Jurkat, Clone E6-1 (cell line): ENCODE results near the gene SRXN1.

Experiments used
- DNase-seq: peaks from one replicate; pipeline ENCODE4 v3.0.0-alpha.2; 2011; ENCODE audit warnings: low read depth, low spot score
- H3K4me3 ChIP-seq: 2 replicates; pipeline ENCODE4 v1.5.1; 2011; ENCODE audit warnings: mild to moderate bottlenecking, low read length, control low read depth, moderate library complexity

Gene SRXN1

DNA sequence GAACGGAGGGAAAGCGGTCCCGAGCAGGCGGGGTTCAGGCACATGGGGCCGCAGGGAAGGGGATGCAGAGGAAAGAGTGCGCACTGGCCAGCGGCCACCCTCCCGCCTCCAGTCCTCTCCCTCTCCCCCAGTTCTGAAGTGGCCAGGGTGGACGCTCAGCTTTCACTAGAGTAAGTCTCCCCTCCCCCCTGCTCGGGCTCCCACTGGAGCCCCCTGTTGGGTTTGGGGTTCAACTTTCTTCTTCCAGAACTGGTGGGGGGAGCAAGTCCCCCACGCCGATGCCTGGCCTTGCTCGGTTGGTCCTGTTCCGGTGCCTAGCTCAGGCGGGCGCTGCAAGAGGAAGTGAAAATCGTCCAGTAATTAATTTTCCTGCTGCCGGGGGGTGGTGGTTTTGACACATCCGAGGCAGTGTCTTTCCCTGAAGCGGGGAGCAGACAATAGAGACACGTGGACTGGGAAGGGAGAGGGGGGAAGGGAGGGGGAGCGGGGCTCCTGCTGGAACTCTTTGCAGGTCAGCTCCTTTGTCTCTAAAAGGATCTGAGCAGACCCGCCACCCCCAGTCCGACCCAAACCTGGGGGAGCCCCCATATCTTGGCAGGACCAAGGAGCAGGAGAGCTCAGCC, 23.4 kb upstream of the SRXN1 start:
- H3K4me3 ChIP-seq: no peak overlapping the region
- no peak for DNase-seq

DNA sequence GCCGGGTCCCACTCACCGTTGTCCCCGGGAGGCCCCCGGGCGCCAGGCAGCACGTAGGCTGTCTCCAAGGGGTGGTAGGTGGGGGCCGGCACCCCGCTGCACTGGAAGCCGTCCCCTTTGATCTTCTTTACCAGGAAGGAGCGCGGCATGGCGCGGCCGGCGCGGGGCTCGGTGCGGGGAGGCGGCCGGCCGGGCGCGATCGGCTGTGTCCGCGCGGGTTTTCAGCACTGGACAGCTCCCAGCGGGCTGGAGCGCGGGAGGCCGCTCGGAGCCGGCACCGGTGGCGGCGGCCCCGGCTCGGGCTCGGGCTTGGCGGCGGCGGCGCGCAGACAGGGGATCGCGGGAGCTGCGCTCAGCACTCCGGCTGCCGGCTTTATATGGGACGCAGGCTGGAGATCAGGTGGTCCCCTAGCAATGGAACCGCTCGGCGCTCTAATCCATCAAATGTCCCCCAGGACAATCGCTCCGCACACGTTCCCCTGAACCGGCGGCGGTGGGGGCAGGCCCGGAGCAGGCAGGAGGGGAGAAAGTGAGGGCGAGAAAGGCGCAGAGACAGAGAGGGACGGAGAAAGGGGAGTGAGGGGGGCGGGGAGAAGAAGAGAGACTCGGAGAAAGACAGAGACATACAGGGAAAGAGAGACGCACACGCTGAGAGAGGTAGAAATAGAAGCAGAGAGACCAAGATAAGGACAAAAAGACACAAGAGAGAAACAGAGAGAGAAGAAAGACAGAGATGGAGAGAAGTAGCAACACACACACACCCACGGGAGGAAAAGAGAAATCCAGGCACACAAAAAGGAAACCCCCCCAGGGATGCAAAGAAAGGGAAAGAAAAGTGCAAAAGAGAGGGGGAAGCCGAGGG, 22.7 kb upstream of the SRXN1 start, which contains the start of gene SCRT2:
TSS of gene SCRT2 (minus strand) at position 350 of the 862 bp plus-strand sequence. CDS start at position 149, 201 bp downstream.
- DNase-seq: no peak
- no peak within 1 kb of the TSS for H3K4me3 ChIP-seq

DNA sequence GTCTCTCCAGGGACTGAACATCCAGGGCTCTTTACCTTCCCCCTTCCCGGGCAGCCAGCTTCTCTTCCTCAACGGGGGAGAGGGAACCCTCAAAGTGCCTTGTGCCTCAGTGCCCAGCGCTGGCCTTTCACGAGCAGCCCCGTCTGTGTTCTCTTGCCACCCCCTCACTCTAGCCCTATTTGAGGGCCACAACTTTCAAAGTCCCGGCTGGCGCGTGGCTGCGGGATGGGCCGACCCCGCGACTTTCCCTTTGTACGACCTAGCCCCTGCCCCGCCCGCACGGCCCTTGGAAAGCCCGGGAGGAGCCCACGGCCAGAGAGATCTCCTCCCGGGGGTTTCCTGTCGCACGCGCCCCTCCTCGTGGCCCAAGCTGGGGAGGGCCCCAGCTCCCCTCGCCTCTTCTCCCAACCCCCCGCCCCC, 22.0 kb upstream of the SRXN1 start:
- DNase-seq: no peak
- no peak overlapping the region for H3K4me3 ChIP-seq

DNA sequence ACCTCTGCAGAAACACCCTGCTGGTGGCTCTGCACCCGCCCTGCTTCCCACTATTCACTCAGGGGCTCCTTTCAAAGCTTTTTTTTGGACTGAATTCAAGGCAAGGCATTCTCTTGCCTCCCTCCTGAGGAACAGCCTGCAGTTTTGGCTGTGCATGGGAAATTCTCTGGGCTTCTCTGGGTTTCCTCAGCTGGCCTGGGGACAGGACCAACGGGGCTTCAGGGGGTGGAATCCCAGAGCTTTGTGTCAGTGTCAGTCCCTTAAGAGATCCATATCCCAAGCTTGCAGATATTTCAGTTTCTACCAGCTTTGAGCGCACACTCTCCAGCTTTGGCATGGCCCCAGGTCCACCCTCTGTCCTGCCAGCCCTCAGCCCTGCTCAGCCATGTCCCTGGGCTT, 20.6 kb upstream of the SRXN1 start:
- no peak overlapping the region for H3K4me3 ChIP-seq
- no peak for DNase-seq

DNA sequence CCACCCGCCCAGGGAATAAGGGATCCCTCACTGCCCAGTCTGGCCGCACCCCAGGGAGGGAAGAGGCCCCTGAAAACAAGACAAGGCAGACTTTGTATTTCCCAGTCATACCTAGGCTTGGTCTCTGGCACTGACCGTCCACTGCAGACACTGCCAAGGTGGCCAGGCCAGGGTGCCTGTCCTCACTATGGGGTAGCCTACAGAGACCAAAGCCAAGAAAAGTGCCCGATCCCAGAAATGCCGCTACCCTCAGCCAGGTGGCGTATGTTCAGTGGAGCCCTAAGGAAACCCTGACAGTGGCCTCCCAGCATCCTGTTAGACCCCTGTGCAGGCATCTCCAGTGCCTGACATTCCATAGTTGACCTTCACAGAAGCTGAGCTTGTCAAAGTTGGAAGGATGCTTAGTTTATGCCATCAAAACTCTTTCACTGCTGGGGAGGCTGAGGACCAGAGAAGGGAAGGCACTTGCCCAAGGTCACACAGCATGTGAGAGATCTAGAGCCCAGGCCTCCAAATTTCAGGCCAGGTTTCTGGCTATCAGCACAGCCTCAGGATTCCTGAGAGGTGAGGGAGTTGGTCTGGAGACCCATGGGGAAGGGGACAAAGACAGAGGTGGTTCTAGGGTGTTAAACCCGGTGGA, 20.1 kb upstream of the SRXN1 start:
- no peak overlapping the region for H3K4me3 ChIP-seq
- DNase-seq: no peak

DNA sequence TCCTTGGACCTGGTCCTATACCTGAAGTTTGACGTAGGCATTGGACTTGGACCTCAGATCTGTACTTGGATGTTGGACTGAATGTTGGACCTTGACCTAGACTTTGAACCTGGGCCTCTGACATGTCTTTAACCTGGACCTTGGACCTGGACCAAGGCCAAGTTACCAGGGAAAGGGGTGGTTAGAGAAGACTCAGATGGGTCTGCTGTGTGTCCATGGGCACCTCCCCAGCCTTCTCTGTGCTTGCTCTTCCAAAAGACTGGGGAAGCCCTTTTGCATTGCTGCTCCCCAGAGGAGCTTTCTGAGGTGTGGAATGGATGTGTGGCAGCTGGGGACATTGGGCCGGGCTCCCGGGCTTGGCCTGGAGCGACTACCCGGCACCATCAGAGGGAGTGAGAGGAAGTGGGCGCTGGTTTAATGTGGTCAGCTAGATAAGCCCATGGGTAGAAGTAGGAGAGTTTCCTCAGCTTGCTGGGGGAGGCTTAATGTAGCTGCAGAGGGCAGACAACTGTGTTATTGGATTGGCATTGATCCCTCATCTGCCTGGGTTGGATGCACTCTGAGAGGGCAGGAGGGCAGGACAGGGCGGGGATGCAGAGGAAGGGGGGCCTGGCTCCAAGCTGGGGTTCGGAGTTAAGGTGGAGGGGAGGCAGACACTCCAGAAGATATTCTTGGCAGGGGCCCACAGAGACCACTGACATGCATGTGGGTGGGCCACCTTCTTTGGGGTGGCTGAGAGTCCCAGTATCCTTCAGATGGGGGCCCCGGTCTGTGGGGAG, 18.4 kb upstream of the SRXN1 start:
- H3K4me3 ChIP-seq: no peak overlapping the region
- no peak for DNase-seq

DNA sequence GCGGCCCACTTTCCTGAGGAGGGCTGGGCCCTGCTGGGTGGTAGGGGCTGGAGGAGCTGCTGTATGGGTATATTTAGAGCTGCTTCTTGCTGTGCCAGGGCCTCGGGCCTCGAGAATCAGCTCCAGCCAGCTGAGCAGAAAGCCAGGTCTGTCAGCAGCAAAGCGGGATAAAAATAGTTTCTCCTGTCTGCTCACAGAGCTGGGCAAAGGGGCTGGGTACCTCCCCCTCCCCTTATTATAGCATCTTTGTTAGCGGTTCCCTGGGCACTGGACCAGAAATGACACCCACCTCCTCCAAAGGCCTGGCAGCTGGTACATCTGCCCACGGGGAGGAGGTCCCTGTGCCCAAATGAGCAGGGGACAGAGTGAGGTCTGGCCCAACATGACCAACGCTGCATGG, 16.6 kb upstream of the SRXN1 start:
- no peak overlapping the region for H3K4me3 ChIP-seq
- DNase-seq: no peak

DNA sequence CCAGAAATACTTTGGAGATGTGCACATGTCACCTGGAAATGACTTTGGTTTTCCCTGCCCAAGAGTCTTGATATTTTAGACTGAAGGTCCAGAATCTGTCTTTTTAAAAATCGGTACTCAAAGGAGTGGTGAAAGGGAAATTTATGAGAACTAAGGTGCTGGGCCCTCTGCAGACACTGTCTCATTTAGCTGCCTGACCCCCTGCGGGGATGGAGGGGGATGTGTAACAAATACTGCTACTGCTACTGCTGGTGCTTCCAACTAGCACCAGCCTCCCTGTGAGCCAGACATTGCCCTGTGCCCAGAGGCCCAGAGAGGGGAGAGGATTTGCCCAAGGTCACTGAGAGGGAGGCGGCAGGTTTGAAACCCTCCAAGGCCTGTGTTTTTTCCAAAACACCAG, 15.6 kb upstream of the SRXN1 start:
- no peak for DNase-seq
- H3K4me3 ChIP-seq: no peak overlapping the region

DNA sequence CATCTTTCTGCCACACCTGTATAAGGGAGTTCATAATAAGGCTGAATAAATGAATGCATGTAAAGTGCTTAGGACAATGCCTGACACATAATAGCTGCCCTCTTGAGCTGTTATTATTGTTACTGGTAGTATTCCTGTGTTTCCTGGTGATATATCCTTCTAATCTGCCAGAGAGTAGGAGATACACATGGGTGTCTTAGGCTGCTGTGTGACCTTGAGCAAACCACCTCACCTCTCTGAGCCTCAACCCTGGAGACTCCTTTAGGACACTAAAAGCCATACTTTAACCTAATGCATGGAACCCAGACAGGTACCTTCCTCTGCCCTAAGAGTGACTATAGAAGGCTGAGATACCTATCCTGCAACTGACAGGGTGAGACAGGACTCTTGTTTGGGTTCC, 15.1 kb upstream of the SRXN1 start:
- DNase-seq: no peak
- H3K4me3 ChIP-seq: no peak overlapping the region

DNA sequence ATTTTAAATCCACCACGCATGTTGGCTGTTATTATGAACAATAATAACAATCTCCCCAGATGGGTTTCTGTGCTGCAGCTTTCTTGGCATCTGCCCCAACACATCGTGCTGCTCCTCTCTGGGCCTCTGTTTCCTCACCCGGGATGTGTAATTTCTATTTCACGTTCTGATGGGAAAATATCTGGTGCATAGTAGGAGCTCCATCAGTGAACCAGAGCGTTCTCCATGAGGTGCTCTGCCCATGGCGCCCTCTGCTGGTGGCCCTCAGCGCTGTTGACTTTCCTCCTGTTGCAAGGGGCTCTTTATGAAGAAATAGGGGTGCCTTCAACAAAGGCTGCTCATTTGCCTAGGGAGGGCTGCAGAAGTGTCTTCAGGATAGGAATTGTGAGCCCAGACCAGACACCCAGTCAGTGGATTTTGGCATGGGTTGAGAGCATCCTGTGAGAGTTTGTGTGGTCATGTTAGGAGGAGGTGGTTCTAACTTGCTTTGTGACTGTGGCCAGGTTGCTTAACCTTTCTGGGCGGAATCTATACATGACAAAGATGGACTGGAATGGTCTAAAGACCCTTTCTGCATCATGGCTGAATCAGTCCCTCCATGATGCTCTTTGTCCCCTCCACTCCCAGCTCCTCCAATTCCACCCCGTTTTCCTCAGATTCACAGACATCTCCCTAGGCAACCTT, 14.5 kb upstream of the SRXN1 start:
- peak; percentile 18 for DNase-seq
- no peak overlapping the region for H3K4me3 ChIP-seq

DNA sequence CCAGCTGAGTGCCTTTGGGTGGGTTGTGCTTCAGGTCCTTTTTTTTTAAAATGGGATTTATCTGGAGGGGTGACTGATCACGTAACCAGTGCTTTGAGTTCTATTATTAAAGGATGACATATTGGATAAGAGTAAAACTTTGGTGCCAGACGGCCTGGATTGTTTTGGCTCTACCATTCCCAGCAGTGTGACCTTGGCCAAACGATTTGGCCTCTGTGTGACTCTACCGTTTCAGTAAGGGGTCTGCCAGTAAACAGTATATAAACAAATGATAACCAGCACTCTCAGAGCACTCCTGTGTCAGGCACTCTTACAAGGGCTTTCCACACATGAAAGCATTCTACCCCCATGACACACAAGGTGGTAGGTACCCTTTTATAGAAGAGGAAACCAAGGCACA, 13.9 kb upstream of the SRXN1 start:
- no peak for DNase-seq
- no peak overlapping the region for H3K4me3 ChIP-seq

DNA sequence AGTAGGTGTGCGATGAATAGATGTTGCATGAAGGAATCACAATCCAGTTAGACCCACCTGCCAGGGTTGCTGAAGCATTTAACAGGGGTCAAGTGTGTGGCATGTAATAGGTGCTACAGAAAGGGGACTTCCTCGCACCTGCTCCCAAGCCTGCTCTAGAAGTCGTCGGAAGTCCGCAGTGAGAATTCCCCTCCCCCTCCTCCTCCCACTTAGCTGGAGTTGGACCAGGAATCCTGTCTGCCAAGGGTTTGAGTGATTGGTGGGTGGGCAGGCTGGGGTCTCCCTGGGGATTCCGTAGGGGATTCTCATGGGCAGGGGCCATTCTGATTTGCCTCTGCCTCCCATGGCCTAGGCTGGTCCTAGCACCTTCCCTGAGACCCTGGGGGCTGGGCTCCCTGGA, 12.3 kb upstream of the SRXN1 start:
- H3K4me3 ChIP-seq: no peak overlapping the region
- DNase-seq: no peak

DNA sequence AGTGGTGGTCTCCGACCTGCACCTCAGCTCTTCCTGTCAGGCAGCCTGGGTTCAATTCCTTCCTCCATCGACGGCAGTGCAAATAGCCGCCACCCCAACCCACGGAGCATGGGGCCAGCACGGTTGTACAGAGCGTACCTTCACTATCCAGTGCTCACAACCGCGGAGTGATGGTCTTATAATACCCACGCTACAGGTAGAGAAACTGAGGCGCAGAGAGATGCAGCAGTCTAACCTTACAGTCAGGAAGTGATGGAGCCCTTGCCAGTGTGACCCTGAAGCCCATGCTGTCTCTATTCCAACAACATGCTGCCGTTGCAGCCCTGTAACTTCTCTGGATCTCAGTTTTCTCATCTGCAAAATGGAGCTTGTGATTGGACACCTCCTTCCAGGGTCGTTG, 11.6 kb upstream of the SRXN1 start:
- H3K4me3 ChIP-seq: no peak overlapping the region

DNA sequence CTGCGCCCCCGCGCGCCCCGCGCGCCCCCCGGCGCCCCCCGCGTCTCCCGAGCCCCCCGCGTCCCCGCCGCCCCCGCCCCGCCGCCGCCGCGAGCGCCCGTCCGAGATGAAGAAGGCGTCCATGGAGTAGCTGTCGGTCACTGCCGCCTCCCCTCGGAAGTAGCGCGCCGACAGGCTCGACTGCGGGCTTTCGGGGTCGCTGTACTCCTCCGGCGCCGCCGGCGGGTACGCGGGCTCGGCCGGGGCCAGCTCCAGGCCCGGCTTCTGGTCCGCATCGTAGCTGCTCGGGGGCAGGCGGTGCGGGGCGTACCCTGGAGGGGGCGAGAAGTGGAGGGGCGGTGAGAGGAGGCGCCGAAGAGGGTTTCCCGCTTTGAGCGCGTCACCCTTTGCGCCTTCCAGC, 11.2 kb upstream of the SRXN1 start:
- DNase-seq: no peak
- no peak overlapping the region for H3K4me3 ChIP-seq

More for the DNA sequence above, 11.6 kb upstream of the SRXN1 start:
- no peak for DNase-seq

DNA sequence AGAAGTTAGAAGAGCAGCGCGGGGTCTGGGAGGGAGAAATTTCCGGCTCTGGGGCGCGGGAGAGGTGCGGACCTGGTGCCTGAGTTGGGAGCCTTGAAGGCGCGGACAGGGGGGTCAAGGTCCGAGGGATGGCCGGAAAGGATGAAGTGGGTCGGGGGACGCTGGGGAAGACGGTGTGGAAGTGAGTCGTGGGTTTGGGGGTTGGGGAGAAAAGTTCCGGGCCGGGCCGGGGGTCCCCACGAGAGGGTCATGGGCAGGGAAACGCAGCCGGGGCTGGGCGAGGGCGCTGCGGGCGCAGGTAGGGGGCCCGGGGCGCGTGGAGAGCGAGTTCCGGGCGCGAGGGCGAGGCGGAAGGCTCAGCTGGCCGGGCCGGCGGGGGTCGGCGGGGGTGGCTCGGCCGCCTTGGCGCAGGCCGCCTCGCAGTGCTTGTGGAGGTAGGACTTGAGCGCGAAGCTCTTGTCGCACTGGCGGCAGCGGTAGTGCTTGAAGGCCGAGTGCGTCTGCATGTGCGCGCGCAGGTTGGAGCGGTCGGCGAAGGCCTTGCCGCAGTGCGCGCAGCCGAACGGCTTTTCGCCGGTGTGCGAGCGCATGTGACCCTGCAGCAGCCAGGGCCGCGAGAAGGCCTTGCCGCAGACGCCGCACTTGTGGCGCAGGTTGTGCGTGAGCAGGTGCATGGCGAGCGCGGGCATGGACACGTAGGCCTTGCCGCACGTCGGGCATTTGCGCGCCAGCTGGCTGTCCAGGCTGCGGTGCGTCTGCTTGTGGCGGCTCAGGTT, 10.5 kb upstream of the SRXN1 start:
- no peak overlapping the region for H3K4me3 ChIP-seq
- no peak for DNase-seq

DNA sequence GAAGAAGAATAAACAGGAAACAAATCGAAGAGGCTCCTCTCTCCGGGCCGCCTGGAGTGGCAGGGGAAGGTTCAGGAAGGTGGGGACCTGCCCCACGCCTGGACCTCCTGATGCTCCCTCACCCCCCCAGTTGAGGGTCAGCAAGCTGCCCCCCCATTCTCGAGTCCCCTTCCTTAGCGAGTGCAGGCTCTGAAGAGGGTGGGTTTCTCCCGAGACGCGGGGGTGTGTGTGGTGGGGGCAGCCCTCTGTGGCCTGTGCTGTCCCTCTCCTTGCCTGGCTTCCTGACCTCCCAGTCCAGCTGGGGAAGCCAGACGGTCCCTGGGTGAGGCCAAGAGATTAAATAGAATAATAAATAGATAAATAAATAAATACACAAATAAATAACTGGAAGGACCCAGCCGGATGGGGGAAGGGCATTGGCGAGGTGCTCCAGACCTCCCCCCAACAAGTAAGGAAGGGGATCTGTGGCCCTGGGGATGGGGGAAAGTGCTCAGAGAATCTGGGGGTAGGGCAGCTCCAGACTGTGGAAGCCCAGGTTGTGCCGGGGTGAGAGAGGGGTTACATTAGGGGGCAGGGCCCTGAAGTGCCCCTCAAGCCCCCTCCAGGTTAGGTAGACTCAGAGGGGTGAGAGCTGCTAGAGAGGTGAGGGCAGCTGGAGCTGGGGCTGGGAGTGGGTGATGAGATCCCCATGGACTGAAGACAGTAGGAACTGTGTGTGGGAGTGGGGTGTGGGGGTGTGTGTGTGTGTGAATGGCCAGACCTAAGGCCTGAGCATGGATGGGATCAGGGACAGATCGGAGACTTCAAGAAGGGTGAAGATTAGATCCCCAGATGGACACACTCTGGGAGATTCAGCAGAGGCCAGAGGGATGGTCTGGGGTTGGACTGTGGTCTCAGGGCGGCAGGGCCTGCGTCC, 9.5 kb upstream of the SRXN1 start:
- H3K4me3 ChIP-seq: no peak overlapping the region
- DNase-seq: no peak
